Activated T-helper 17 cell treated with anti-CD3 and anti-CD28 coated beads, Interleukin-2, amount 50 U/mL, for 72 hours (primary cell): ENCODE results near the gene REEP6. TPM values are rescaled to one million over a fixed set of nuclear protein-coding genes. Genes with fewer than 3 reads are reported as not detected.

Experiments used
- ATAC-seq: fragments of 150-1000 bp; cut with Tn5 transposase; replicated peaks from 2 replicates; pipeline ENCODE4 v1.10.0; 2021; ENCODE audit warnings: mild to moderate bottlenecking, moderate library complexity
- H3K27ac Mint-ChIP-seq: one replicate; pipeline ENCODE4 v1.8.0; 2022; ENCODE audit warnings: mixed read lengths
- H3K27me3 Mint-ChIP-seq: one replicate; pipeline ENCODE4 v1.8.0; 2022; ENCODE audit warnings: mixed read lengths
- H3K36me3 Mint-ChIP-seq: one replicate; pipeline ENCODE4 v1.8.0; 2022; ENCODE audit warnings: low read depth, mild to moderate bottlenecking, mixed read lengths
- H3K4me1 Mint-ChIP-seq: one replicate; pipeline ENCODE4 v1.8.0; 2022; ENCODE audit warnings: mixed read lengths
- H3K4me3 Mint-ChIP-seq: one replicate; pipeline ENCODE4 v1.8.0; 2022; ENCODE audit warnings: mild to moderate bottlenecking, mixed read lengths
- H3K9me3 Mint-ChIP-seq: one replicate; pipeline ENCODE4 v1.8.0; 2022; ENCODE audit warnings: mixed read lengths
- total RNA-seq, 2 donors: library from RNA; stranded (reverse); gene quantifications; one replicate each; pipeline ENCODE4 v1.2.3, GENCODE V29; 2022

REEP6 gene
- total RNA-seq, result 1 to 10 TPM; 1.7 to 2.2 TPM

- Mint-ChIP-seq H3K4me1 (peaks cover 4% of the 10 kb centered on the region), H3K27ac (peak within 1 kb of the TSS; percentile 47), H3K36me3 (no peaks in the 10 kb centered on the region)
Measured at GRCh38 chr19:1491114-1491848, at the start of gene REEP6. TSS of gene REEP6 (plus strand) at chr19:1491181. CDS start at chr19:1491270, 89 bp downstream.

GRCh38 chr19:1441677-1442438, 49.1 kb upstream of the REEP6 start:
- Mint-ChIP-seq H3K9me3 (no peaks in the 10 kb centered on the region), H3K27me3 (no peaks in the 10 kb centered on the region), H3K36me3 (peaks cover 52% of the 10 kb centered on the region), H3K4me3 (peak overlapping the region; percentile 93), H3K4me1 (no peaks in the 10 kb centered on the region), H3K27ac (peak overlapping the region; percentile 99)
- ATAC-seq, result no peak

More at GRCh38 chr19:1491114-1491848, at the start of gene REEP6:
- H3K4me3 Mint-ChIP-seq, result peak within 1 kb of the TSS; percentile 83
- H3K9me3 Mint-ChIP-seq, result no peaks in the 10 kb centered on the region
- ATAC-seq, result no peak
- H3K27me3 Mint-ChIP-seq, result no peaks in the 10 kb centered on the region

- Mint-ChIP-seq H3K4me3 (peak overlapping the region; percentile 71), H3K36me3 (peaks cover 43% of the 10 kb centered on the region), H3K27ac (no peak overlapping the region), H3K9me3 (no peaks in the 10 kb centered on the region), H3K4me1 (no peaks in the 10 kb centered on the region), H3K27me3 (peaks cover 15% of the 10 kb centered on the region)
- ATAC-seq, result peak; percentile 93
Measured at GRCh38 chr19:1445185-1445931, 45.6 kb upstream of the REEP6 start.

GRCh38 chr19:1445932-1446712, 44.9 kb upstream of the REEP6 start:
- H3K9me3 Mint-ChIP-seq, result no peaks in the 10 kb centered on the region
- H3K4me3 Mint-ChIP-seq, result peak overlapping the region; percentile 71
- H3K27me3 Mint-ChIP-seq, result peaks cover 21% of the 10 kb centered on the region
- H3K27ac Mint-ChIP-seq, result no peak overlapping the region
- ATAC-seq, result no peak
- H3K4me1 Mint-ChIP-seq, result no peaks in the 10 kb centered on the region
- peaks cover 39% of the 10 kb centered on the region for H3K36me3 Mint-ChIP-seq

GRCh38 chr19:1446713-1447481, 44.1 kb upstream of the REEP6 start:
- no peak for ATAC-seq
- peaks cover 32% of the 10 kb centered on the region for H3K36me3 Mint-ChIP-seq
- no peaks in the 10 kb centered on the region for H3K4me1 Mint-ChIP-seq
- H3K9me3 Mint-ChIP-seq, result no peaks in the 10 kb centered on the region
- H3K27ac Mint-ChIP-seq, result no peak overlapping the region
- H3K27me3 Mint-ChIP-seq, result peaks cover 22% of the 10 kb centered on the region
- H3K4me3 Mint-ChIP-seq, result no peak overlapping the region

GRCh38 chr19:1447504-1447903, 43.5 kb upstream of the REEP6 start:
- no peak overlapping the region for H3K27ac Mint-ChIP-seq
- peaks cover 22% of the 10 kb centered on the region for H3K27me3 Mint-ChIP-seq
- H3K4me1 Mint-ChIP-seq, result no peaks in the 10 kb centered on the region
- peaks cover 26% of the 10 kb centered on the region for H3K36me3 Mint-ChIP-seq
- ATAC-seq, result no peak
- H3K4me3 Mint-ChIP-seq, result no peak overlapping the region
- no peaks in the 10 kb centered on the region for H3K9me3 Mint-ChIP-seq

- no peaks in the 10 kb centered on the region for H3K4me1 Mint-ChIP-seq
Measured at GRCh38 chr19:1447944-1448343, 43.0 kb upstream of the REEP6 start.

GRCh38 chr19:1449467-1450442, 41.2 kb upstream of the REEP6 start, which contains the start of gene APC2:
TSS of gene APC2 (plus strand) at chr19:1450121. CDS start at chr19:1453002, 2,881 bp downstream.
- ATAC-seq, result no peak
- Mint-ChIP-seq H3K36me3 (peaks cover 20% of the 10 kb centered on the region), H3K27ac (no peak within 1 kb of the TSS), H3K4me3 (no peak within 1 kb of the TSS), H3K9me3 (no peaks in the 10 kb centered on the region), H3K4me1 (no peaks in the 10 kb centered on the region), H3K27me3 (peaks cover 28% of the 10 kb centered on the region)

More at GRCh38 chr19:1447944-1448343, 43.0 kb upstream of the REEP6 start:
- ATAC-seq, result no peak
- H3K27me3 Mint-ChIP-seq, result peaks cover 22% of the 10 kb centered on the region
- no peak overlapping the region for H3K27ac Mint-ChIP-seq
- H3K4me3 Mint-ChIP-seq, result no peak overlapping the region
- H3K9me3 Mint-ChIP-seq, result no peaks in the 10 kb centered on the region
- H3K36me3 Mint-ChIP-seq, result peaks cover 21% of the 10 kb centered on the region

GRCh38 chr19:1450735-1451731, 39.9 kb upstream of the REEP6 start:
- peaks cover 4% of the 10 kb centered on the region for H3K4me1 Mint-ChIP-seq
- peaks cover 20% of the 10 kb centered on the region for H3K36me3 Mint-ChIP-seq
- no peak overlapping the region for H3K4me3 Mint-ChIP-seq
- H3K27me3 Mint-ChIP-seq, result peaks cover 34% of the 10 kb centered on the region
- no peak for ATAC-seq
- no peak overlapping the region for H3K27ac Mint-ChIP-seq
- no peaks in the 10 kb centered on the region for H3K9me3 Mint-ChIP-seq

- no peak for ATAC-seq
- Mint-ChIP-seq H3K36me3 (peaks cover 20% of the 10 kb centered on the region), H3K4me3 (no peak overlapping the region), H3K4me1 (peaks cover 4% of the 10 kb centered on the region), H3K9me3 (no peaks in the 10 kb centered on the region), H3K27me3 (peaks cover 34% of the 10 kb centered on the region), H3K27ac (no peak overlapping the region)
Measured at GRCh38 chr19:1451916-1452801, 38.8 kb upstream of the REEP6 start.
